Sigmoid colon (tissue), 4 donors: ENCODE data around the gene MRPL21.

Source experiments
- CTCF ChIP-seq, 4 experiments: fragments of 450-650 bp in 3 of 4; fragments of 200-600 bp in 1 of 4; IDR thresholded peaks; one replicate each; pipeline ENCODE4 v1.5.1; 2016 to 2019; ENCODE audit warnings: antibody characterized with exemption in 4 of 4, mild to moderate bottlenecking in 3 of 4, moderate library complexity in 2 of 4
- EP300 ChIP-seq, 4 donors: sonication (generic); formaldehyde crosslinking; IDR thresholded peaks; one replicate each; pipeline ENCODE4 v1.6.1; 2017; ENCODE audit warnings: antibody characterized with exemption in 4 of 4
- POLR2A ChIP-seq, 2 donors: fragments of 450-650 bp; IDR thresholded peaks; one replicate each; pipeline ENCODE4 v1.6.1; 2016; ENCODE audit warnings: antibody characterized with exemption in 2 of 2, mild to moderate bottlenecking in 2 of 2, moderate library complexity in 2 of 2
- POLR2AphosphoS5 ChIP-seq, 4 donors: sonication (generic); formaldehyde crosslinking; IDR thresholded peaks; one replicate each; pipeline ENCODE4 v1.6.1; 2017; ENCODE audit warnings: antibody characterized with exemption in 4 of 4

GRCh38 chr11:68881320-68881719 lies 22.3 kb downstream of the MRPL21 start:
- no peak for TF ChIP-seq CTCF (IDR thresholded peaks at IDR 0.05)
- TF ChIP-seq POLR2A (IDR thresholded peaks at IDR 0.05) = no peak
- TF ChIP-seq EP300 (IDR thresholded peaks at IDR 0.05) = no peak
- TF ChIP-seq POLR2AphosphoS5 (IDR thresholded peaks at IDR 0.05) = no peak
